ENCODE data around the gene CYTH1. TPM values are rescaled to one million over a fixed set of nuclear protein-coding genes. Genes with fewer than 3 reads are reported as not detected.

The CYTH1 gene
- total and polyA plus RNA-seq, 10 donors = 66.9 to 169 (median 131) TPM

DNA sequence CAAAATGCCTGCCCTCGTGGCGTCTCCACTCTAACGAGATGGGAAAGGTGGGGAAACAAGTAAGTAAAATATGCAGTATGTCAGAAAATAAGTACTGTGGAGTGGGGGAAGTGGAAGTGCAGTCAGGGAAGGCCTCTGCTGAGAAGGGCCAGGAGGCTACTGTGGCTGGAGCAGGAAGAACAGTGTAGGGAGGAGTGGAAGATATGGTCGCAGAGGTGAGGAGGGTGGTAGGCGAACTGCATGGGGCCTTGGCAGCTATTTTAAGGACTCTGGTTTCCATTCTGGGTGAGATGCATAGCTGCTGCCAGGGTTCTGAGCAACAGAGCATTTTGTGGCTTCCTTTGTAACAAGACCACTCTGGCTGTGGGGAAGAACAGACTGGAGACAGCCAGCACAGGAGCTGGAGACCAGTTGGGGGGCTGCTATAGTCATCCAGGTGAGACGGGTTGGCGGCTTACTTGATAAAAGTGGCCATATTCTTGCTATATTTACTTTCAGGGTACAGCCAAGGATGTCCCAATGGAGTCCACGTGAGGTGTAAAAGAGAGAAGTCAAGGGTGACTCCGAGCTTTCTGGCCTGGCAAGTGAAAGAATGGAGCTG, 42.6 kb downstream of the CYTH1 start:
- Histone ChIP-seq H3K4me3 (peak overlapping the region in 1 of 8 donors; percentile 13), H3K4me1 (peaks cover 55 to 100% (median 91%) of the 10 kb centered on the region in 6 donors), H3K27ac (peak overlapping the region; percentile 24 to 93 (median 66)), H3K27me3 (replicated peaks in 1 of 7) (no peaks in the 10 kb centered on the region), H3K9me3 (no peaks in the 10 kb centered on the region), H3K36me3 (peaks cover 0 to 15% (median 5%) of the 10 kb centered on the region in 6 donors)
- TF ChIP-seq POLR2AphosphoS5 (IDR thresholded peaks at IDR 0.05) (peak in 2 of 3 donors; percentile 33 to 38), POLR2A (IDR thresholded peaks at IDR 0.05) (no peak)
- TF ChIP-seq, protein P1, sequence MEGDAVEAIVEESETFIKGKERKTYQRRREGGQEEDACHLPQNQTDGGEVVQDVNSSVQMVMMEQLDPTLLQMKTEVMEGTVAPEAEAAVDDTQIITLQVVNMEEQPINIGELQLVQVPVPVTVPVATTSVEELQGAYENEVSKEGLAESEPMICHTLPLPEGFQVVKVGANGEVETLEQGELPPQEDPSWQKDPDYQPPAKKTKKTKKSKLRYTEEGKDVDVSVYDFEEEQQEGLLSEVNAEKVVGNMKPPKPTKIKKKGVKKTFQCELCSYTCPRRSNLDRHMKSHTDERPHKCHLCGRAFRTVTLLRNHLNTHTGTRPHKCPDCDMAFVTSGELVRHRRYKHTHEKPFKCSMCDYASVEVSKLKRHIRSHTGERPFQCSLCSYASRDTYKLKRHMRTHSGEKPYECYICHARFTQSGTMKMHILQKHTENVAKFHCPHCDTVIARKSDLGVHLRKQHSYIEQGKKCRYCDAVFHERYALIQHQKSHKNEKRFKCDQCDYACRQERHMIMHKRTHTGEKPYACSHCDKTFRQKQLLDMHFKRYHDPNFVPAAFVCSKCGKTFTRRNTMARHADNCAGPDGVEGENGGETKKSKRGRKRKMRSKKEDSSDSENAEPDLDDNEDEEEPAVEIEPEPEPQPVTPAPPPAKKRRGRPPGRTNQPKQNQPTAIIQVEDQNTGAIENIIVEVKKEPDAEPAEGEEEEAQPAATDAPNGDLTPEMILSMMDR (IDR thresholded peaks at IDR 0.05 in 8 of 11, conservative IDR thresholded peaks at IDR 0.05 in 3 of 11) = no peak
- WGBS, 5 donors = 41 to 55% (median 53%) methylated on average over 9 of the region's 9 CpGs
- intact Hi-C loops (cut with DNase I; ENCODE audit: low total_unique reads) = no loop called here
- peak; percentile 64 for DNase-seq

DNA sequence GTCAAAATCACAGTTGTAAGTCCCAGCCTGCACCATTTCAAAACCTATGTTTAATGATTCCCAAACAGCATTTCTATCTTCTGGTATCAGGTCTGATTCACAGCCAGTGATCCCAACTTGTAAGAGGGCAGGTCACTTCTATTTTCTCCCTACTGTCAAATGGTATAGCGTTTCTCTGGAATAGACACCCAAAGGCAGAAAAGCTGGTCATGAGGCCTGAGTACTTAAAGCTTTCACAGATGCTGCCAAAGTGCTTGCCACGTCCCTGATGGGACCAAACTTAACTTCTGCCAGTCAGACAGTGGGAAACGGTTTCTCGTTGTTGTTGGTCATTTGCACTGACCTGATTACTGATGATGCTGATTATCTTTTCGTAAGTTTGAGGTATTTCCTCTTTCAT, 43.4 kb downstream of the CYTH1 start:
- peak overlapping the region in 7 of 8 donors; percentile 24 to 93 (median 70) for H3K27ac ChIP-seq
- WGBS, 5 donors = 58 to 67% (median 63%) methylated on average over 5 of the region's 5 CpGs
- no peak overlapping the region for H3K4me3 ChIP-seq
- no peak for DNase-seq
- peaks cover 0 to 10% (median 3%) of the 10 kb centered on the region in 6 donors for H3K36me3 ChIP-seq
- intact Hi-C loops (cut with DNase I; ENCODE audit: low total_unique reads) = no loop called here
- peaks cover 61 to 100% (median 94%) of the 10 kb centered on the region in 6 donors for H3K4me1 ChIP-seq
- no peaks in the 10 kb centered on the region for H3K27me3 ChIP-seq (replicated peaks in 1 of 7)
- TF ChIP-seq, protein P1 (IDR thresholded peaks at IDR 0.05 in 8 of 11, conservative IDR thresholded peaks at IDR 0.05 in 3 of 11) = no peak
- TF ChIP-seq POLR2A (IDR thresholded peaks at IDR 0.05) = no peak
- TF ChIP-seq POLR2AphosphoS5 (IDR thresholded peaks at IDR 0.05) = no peak
- H3K9me3 ChIP-seq = no peaks in the 10 kb centered on the region

DNA sequence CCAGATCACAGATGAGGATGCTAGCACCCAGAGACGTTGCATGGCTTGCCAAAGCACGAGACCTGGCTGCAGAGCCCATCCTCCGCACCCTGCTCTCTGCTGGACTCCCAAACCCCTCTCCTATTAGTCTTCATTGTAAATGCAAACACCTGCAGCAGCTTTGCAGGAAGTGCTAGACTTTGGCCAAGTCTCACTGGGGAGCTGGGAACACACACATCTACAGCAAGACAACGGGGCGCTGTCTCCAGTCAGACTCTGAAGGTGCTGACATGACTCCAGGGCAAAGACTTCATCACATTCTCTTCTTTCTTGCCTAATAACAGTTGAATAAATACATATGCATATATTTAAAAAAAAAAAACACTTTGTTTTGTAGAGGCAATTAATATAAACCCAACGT, 43.8 kb downstream of the CYTH1 start:
- H3K4me3 ChIP-seq = no peak overlapping the region
- H3K4me1 ChIP-seq = peaks cover 66 to 100% (median 95%) of the 10 kb centered on the region in 6 donors
- no peak for DNase-seq
- intact Hi-C loops (cut with DNase I; ENCODE audit: low total_unique reads) = no loop called here
- 72 to 82% (median 80%) methylated on average over 6 of the region's 6 CpGs for WGBS, 5 donors
- no peaks in the 10 kb centered on the region for H3K27me3 ChIP-seq (replicated peaks in 1 of 7)
- peaks cover 0 to 6% (median under 1%) of the 10 kb centered on the region in 6 donors for H3K36me3 ChIP-seq
- no peak for TF ChIP-seq POLR2A (IDR thresholded peaks at IDR 0.05)
- TF ChIP-seq, protein P1 (IDR thresholded peaks at IDR 0.05 in 8 of 11, conservative IDR thresholded peaks at IDR 0.05 in 3 of 11) = no peak
- TF ChIP-seq POLR2AphosphoS5 (IDR thresholded peaks at IDR 0.05) = peak in 1 of 3 donors; percentile 7
- peak overlapping the region in 5 of 8 donors; percentile 24 to 93 (median 73) for H3K27ac ChIP-seq
- H3K9me3 ChIP-seq = no peaks in the 10 kb centered on the region

DNA sequence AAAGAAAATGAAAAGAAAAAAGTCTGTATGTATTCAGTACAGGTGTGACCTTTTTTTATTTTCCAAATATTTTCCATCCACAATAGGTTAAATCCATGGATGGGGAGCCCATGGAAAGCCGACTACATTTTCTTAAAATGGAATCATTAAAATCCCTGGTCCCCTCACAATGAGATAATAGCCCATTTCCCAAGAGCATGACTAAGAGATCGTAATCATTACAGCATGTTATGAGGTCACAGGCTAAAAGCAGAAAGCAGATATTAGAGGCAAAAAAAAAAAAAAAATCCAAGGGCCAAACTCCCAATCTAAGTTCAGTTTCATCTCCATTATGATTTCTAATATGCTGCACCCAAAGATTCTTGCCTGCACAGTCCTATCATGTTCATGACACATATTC, 44.7 kb downstream of the CYTH1 start:
- no peaks in the 10 kb centered on the region for H3K9me3 ChIP-seq
- no peaks in the 10 kb centered on the region for H3K36me3 ChIP-seq
- peak overlapping the region in 3 of 8 donors; percentile 60 to 76 (median 62) for H3K4me3 ChIP-seq
- TF ChIP-seq, protein P1 (IDR thresholded peaks at IDR 0.05 in 8 of 11, conservative IDR thresholded peaks at IDR 0.05 in 3 of 11) = no peak
- no peak for TF ChIP-seq POLR2AphosphoS5 (IDR thresholded peaks at IDR 0.05)
- TF ChIP-seq POLR2A (IDR thresholded peaks at IDR 0.05) = no peak
- peaks cover 64 to 100% (median 97%) of the 10 kb centered on the region in 6 donors for H3K4me1 ChIP-seq
- 22 to 37% (median 34%) methylated on average over 2 of the region's 2 CpGs for WGBS, 5 donors
- no peak for DNase-seq
- intact Hi-C loops (cut with DNase I; ENCODE audit: low total_unique reads) = no loop called here
- peak overlapping the region in 7 of 8 donors; percentile 84 to 93 (median 90) for H3K27ac ChIP-seq
- H3K27me3 ChIP-seq (replicated peaks in 1 of 7) = no peaks in the 10 kb centered on the region

All from spleen (tissue), 11 donors.